ENCODE results near the gene SND1. TPM values are rescaled to one million over a fixed set of nuclear protein-coding genes. Genes with fewer than 3 reads are reported as not detected.

The SND1 gene
- total RNA-seq, 1 experiment from 2014 or later: 218 TPM

DNA sequence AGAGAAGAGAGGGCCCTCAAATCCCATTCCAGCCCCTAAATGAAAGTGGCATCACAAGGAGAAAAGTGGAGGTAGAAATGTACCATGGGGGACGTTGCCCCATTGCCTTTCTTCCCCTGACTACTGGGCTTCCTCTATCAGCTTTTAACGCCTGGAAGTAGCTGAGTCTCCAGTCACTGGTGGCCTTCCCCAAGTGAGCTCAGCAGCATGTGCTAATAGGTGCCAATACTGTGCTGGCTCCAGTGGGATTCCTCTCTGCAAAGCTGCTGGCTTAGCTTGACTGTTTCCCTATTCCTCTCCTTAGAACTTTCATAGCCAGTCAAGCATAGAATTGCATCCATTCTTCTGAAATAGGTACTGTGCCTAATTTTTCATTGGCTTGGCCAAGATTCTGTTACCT lies 346.7 kb downstream of the SND1 start:
- H3K27me3 ChIP-seq (ENCODE audit: insufficient read depth, low read length): no peaks in the 10 kb centered on the region
- H3K9ac ChIP-seq (ENCODE audit: extremely low read depth, insufficient read length, low read length): no peak overlapping the region
- Mint-ChIP-seq H3K36me3 (ENCODE audit: insufficient read depth in 1 of 3, low read depth in 3 of 3) (peaks cover under 1 to 8% (median 6%) of the 10 kb centered on the region in 3 experiments; a peak in 6 of 7 replicates), H3K4me1 (peaks cover 28 to 35% of the 10 kb centered on the region in 2 experiments), H3K27ac (peak overlapping the region in 1 of 3 experiments; percentile 70; a peak in 2 of 7 replicates), H3K4me3 (no peak overlapping the region), H3K9me3 (no peaks in the 10 kb centered on the region), H3K27me3 (ENCODE audit: low read depth) (no peaks in the 10 kb centered on the region)
- no peaks in the 10 kb centered on the region for H3K79me2 ChIP-seq (ENCODE audit: insufficient read depth, low read length)
- no peak overlapping the region for H4K8ac ChIP-seq (replicated peaks; ENCODE audit: insufficient read length, low read depth, low read length)
- no peak overlapping the region for H2BK12ac ChIP-seq (ENCODE audit: insufficient read length, low read depth, low read length)
- H3K18ac ChIP-seq (ENCODE audit: insufficient read length, low read depth, low read length): no peak overlapping the region
- no peak overlapping the region for H2BK120ac ChIP-seq (ENCODE audit: low read depth, low read length, poor library complexity, severe bottlenecking)
- H3T11ph ChIP-seq (ENCODE audit: low read length): no peak overlapping the region
- H3K4me1 ChIP-seq (ENCODE audit: insufficient read depth, low read length): peaks cover 6% of the 10 kb centered on the region; the same call in 1 of the 2 replicates
- no peaks in the 10 kb centered on the region for H3K23me2 ChIP-seq (ENCODE audit: insufficient read length, low read depth, low read length, poor library complexity, severe bottlenecking)
- no peak for DNase-seq
- H2BK20ac ChIP-seq (ENCODE audit: low read depth, low read length, poor library complexity, severe bottlenecking): no peak overlapping the region
- H3K23ac ChIP-seq (ENCODE audit: insufficient read length, low read depth, low read length): no peak overlapping the region
- WGBS (ENCODE audit: extremely low coverage, insufficient read length, low lambda C conversion rate): no CpG with 5 or more reads among the region's 2 CpGs
- H2BK15ac ChIP-seq (ENCODE audit: low read depth, low read length): no peak overlapping the region
- TF ChIP-seq, protein P1, sequence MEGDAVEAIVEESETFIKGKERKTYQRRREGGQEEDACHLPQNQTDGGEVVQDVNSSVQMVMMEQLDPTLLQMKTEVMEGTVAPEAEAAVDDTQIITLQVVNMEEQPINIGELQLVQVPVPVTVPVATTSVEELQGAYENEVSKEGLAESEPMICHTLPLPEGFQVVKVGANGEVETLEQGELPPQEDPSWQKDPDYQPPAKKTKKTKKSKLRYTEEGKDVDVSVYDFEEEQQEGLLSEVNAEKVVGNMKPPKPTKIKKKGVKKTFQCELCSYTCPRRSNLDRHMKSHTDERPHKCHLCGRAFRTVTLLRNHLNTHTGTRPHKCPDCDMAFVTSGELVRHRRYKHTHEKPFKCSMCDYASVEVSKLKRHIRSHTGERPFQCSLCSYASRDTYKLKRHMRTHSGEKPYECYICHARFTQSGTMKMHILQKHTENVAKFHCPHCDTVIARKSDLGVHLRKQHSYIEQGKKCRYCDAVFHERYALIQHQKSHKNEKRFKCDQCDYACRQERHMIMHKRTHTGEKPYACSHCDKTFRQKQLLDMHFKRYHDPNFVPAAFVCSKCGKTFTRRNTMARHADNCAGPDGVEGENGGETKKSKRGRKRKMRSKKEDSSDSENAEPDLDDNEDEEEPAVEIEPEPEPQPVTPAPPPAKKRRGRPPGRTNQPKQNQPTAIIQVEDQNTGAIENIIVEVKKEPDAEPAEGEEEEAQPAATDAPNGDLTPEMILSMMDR (conservative IDR thresholded peaks at IDR 0.05): no peak
- H2BK5ac ChIP-seq (ENCODE audit: insufficient read length, low read length): no peak overlapping the region
- H4K5ac ChIP-seq (ENCODE audit: insufficient read length, low read depth, low read length): no peak overlapping the region
- no peak overlapping the region for H3K4me2 ChIP-seq (ENCODE audit: insufficient read depth, insufficient read length, low read length)
- no peak overlapping the region for H4K91ac ChIP-seq (ENCODE audit: insufficient read length, low read depth, low read length)
- no peak overlapping the region for H2AK5ac ChIP-seq (ENCODE audit: insufficient read length, low read length)
- H2AFZ ChIP-seq (ENCODE audit: low read length): no peak overlapping the region
- H3K4ac ChIP-seq (ENCODE audit: low read depth, low read length): no peak overlapping the region
- no peak overlapping the region for H3K14ac ChIP-seq (ENCODE audit: insufficient read depth, low read length)
- H3K56ac ChIP-seq (ENCODE audit: insufficient read length, low read depth, low read length): no peak overlapping the region
- H3K9me3 ChIP-seq (ENCODE audit: control insufficient read depth, low read depth, low read length): no peaks in the 10 kb centered on the region
- no peaks in the 10 kb centered on the region for H3K79me1 ChIP-seq (ENCODE audit: insufficient read depth, low read depth, low read length, poor library complexity, severe bottlenecking)
- no peaks in the 10 kb centered on the region for H4K20me1 ChIP-seq (ENCODE audit: control insufficient read depth, insufficient read depth, insufficient read length)
- H3K27ac ChIP-seq (ENCODE audit: insufficient read length, low read depth, low read length): no peak overlapping the region

Measured in H9 (cell line).